ENCODE results near the gene ASF1B. TPM values are rescaled to one million over a fixed set of nuclear protein-coding genes. Genes with fewer than 3 reads are reported as not detected.
"Not testable (repeated sequence)": the region's sequence is repeated elsewhere in the genome, so short reads cannot be mapped to it uniquely, and the experiment has no call there.

Gene ASF1B
- total RNA-seq, 2 experiments from 2014 or later: 64.6 to 70.4 TPM

DNA sequence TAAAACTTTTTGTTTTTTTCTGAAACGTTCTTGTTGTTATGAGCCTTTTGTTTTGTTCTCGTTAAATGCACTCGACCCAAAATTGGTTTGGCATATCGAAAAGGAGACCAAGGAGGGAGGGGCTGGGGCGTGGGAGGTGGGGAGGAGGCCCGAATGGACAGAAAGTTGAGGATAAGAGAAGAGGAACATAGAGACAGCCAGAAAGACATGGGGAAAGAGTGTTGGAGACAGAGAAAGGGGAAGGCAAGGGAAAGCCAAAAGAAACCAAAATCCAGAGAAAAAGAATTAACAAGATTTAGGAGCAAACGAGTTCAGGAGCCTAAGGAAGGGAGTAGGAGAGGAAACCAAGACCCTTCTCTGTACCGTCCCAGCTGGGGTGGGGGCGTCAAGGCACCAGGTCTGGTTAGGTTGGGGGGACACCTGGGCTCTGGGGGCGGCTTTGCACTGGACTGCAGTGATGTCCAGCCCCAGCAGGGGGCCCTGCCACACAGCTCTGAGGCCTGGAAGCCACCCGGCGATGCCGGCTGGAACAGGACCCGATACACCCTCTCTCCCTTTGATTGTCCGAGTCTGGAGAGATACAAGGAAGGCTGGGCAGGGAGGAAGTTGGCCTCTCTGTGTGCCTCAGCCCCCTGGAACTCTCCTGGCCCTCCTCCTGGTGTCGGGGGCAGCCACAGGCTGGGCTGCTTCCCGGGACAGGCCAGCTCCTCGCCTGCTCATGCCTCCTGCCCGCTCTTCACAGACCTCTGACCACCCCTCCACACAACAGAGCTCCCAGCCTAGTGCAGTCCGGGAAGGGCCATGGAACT lies 11.6 kb upstream of the ASF1B start:
- CTCF ChIA-PET: interaction anchor here (0.6 to 1.6 kb wide), 7 partner anchors 8 to 200 kb away, joined by 3 to 6 read pairs (median 4); partner anchors contain the start of gene ASF1B

DNA sequence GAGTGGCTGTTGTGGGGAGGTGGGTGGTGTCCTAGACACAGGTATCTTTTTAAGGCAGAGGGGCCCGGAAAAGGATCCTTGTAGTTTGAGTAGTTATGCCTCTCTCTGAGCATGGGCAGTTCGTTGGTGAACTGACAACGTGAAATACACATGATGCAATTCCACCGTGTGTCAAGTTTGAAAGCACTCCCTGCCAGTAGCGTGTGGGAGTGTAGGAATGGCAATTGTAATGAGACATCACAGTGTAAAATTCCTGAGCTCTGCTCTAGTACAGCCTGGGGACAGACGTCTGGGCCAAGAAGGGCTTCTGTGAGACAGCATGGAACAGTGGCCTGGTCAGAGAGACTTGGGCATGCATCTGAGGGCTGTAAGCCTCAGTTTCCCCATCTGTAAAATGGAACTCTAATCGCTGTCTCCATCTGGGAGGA lies 10.4 kb upstream of the ASF1B start:
- H3K4me1 Mint-ChIP-seq: peaks cover 63% of the 10 kb centered on the region
- ChIA-PET POLR2A (no interaction called here), CTCF (interaction anchor here (1.0 to 1.9 kb wide), 3 partner anchors 10 to 15 kb away, joined by 3 to 17 read pairs (median 6); partner anchors contain the start of gene ASF1B)
- no peak for ATAC-seq
- intact Hi-C loops (cut with DNase I, micrococcal nuclease): no loop called here
- DNase-seq: peak; percentile 7
- H3K9me3 Mint-ChIP-seq (ENCODE audit: low read depth): no peaks in the 10 kb centered on the region
- peak overlapping the region; percentile 47 for H3K27ac Mint-ChIP-seq
- no peak overlapping the region for H3K4me3 Mint-ChIP-seq
- H3K27me3 Mint-ChIP-seq: no peaks in the 10 kb centered on the region
- no peaks in the 10 kb centered on the region for H3K36me3 Mint-ChIP-seq (ENCODE audit: low read depth)

More for the DNA sequence above, 11.6 kb upstream of the ASF1B start:
- Mint-ChIP-seq H3K9me3 (ENCODE audit: low read depth) (no peaks in the 10 kb centered on the region), H3K4me3 (peak overlapping the region; percentile 4), H3K36me3 (ENCODE audit: low read depth) (peaks cover 7% of the 10 kb centered on the region), H3K27ac (peak overlapping the region; percentile 92), H3K27me3 (no peaks in the 10 kb centered on the region), H3K4me1 (peaks cover 56% of the 10 kb centered on the region)
- DNase-seq: peak; percentile 74
- intact Hi-C loops (cut with DNase I, micrococcal nuclease): no loop called here
- ATAC-seq: peak; percentile 62
- POLR2A ChIA-PET: no interaction called here

GRCh38 chr19:14146169-14146568 lies 9.8 kb upstream of the ASF1B start:
- POLR2A ChIA-PET: interaction anchor here (0.7 kb wide), 1 partner anchor 10 kb away, joined by 3 read pairs; the partner anchor contains the start of gene ASF1B
- intact Hi-C loops (cut with DNase I, micrococcal nuclease); DNase-seq; H3K36me3 Mint-ChIP-seq (ENCODE audit: low read depth); H3K4me3 Mint-ChIP-seq; ATAC-seq; H3K9me3 Mint-ChIP-seq (ENCODE audit: low read depth); H3K27me3 Mint-ChIP-seq: not testable (repeated sequence)
- CTCF ChIA-PET: interaction anchor here (0.7 to 1.9 kb wide), 4 partner anchors 9 to 209 kb away, joined by 3 to 17 read pairs (median 4); partner anchors contain the start of gene ASF1B
- peaks cover 66% of the 10 kb centered on the region for H3K4me1 Mint-ChIP-seq
- H3K27ac Mint-ChIP-seq: peak overlapping the region; percentile 17

DNA sequence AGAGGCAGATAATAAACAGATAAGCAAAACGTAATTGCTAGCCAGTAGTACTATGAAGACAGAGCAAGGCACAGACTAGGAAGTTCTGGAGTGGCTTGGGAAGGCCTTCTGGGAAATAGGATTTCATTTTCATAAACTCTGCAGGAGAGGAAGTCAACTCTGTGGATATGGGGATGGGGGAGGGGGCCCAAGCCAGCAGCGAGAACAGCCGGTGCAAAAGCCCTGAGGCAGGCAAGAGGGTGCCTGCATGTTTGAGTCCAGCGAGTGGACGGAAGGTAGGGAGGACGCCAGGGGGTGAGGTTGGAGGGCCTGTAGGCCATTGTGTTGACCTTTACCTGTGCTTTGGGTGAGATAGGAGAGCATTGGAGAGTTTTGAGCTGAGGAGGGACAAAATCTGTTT lies 9.0 kb upstream of the ASF1B start:
- no peak for DNase-seq
- CTCF ChIA-PET: interaction anchor here (0.7 to 1.9 kb wide), 4 partner anchors 9 to 282 kb away, joined by 3 to 17 read pairs (median 4); partner anchors contain the start of gene ASF1B
- Mint-ChIP-seq H3K36me3 (ENCODE audit: low read depth) (peaks cover 3% of the 10 kb centered on the region), H3K27ac (no peak overlapping the region), H3K27me3 (no peaks in the 10 kb centered on the region), H3K4me1 (peaks cover 69% of the 10 kb centered on the region), H3K9me3 (ENCODE audit: low read depth) (no peaks in the 10 kb centered on the region), H3K4me3 (no peak overlapping the region)
- no peak for ATAC-seq
- POLR2A ChIA-PET: no interaction called here
- intact Hi-C loops (cut with DNase I, micrococcal nuclease): no loop called here

GRCh38 chr19:14142262-14143190 lies 6.1 kb upstream of the ASF1B start:
- ATAC-seq: no peak
- H3K27ac Mint-ChIP-seq: no peak overlapping the region
- ChIA-PET CTCF (interaction anchor here (1.1 kb wide), 1 partner anchor 93 kb away, joined by 3 read pairs; no protein-coding TSS in a partner anchor), POLR2A (no interaction called here)
- no peaks in the 10 kb centered on the region for H3K27me3 Mint-ChIP-seq
- intact Hi-C loops (cut with DNase I, micrococcal nuclease): no loop called here
- H3K36me3 Mint-ChIP-seq (ENCODE audit: low read depth): peaks cover 8% of the 10 kb centered on the region
- H3K4me3 Mint-ChIP-seq: no peak overlapping the region
- H3K4me1 Mint-ChIP-seq: peaks cover 57% of the 10 kb centered on the region
- H3K9me3 Mint-ChIP-seq (ENCODE audit: low read depth): no peaks in the 10 kb centered on the region
- DNase-seq: no peak

GRCh38 chr19:14141041-14141440 lies 4.7 kb upstream of the ASF1B start:
- Mint-ChIP-seq H3K4me1 (peaks cover 48% of the 10 kb centered on the region), H3K36me3 (ENCODE audit: low read depth) (peaks cover 11% of the 10 kb centered on the region), H3K4me3 (no peak overlapping the region), H3K27ac (no peak overlapping the region), H3K9me3 (ENCODE audit: low read depth) (no peaks in the 10 kb centered on the region), H3K27me3 (no peaks in the 10 kb centered on the region)
- DNase-seq: peak; percentile 38
- intact Hi-C loops (cut with DNase I, micrococcal nuclease): no loop called here
- ChIA-PET POLR2A (interaction anchor here (0.6 kb wide), 1 partner anchor 223 kb away, joined by 3 read pairs; no protein-coding TSS in a partner anchor), CTCF (interaction anchor here (0.7 to 0.8 kb wide), 2 partner anchors 11 to 216 kb away, joined by 3 to 4 read pairs; no protein-coding TSS in a partner anchor)
- no peak for ATAC-seq

- no peak for ATAC-seq
- intact Hi-C loops (cut with DNase I, micrococcal nuclease): loop anchor here in 1 of 2 experiments (5.0 kb wide), 4 partner anchors 48 to 332 kb away; partner anchors contain the start of genes ADGRL1 and SAMD1
- H3K9me3 Mint-ChIP-seq (ENCODE audit: low read depth): no peaks in the 10 kb centered on the region
- no peaks in the 10 kb centered on the region for H3K27me3 Mint-ChIP-seq
- DNase-seq: no peak
- CTCF ChIA-PET: interaction anchor here (1.0 to 4.8 kb wide), 3 partner anchors 8 to 209 kb away, joined by 3 to 21 read pairs (median 6); no protein-coding TSS in a partner anchor
- H3K4me3 Mint-ChIP-seq: no peak overlapping the region
- POLR2A ChIA-PET: no interaction called here
- no peak overlapping the region for H3K27ac Mint-ChIP-seq
- peaks cover 15% of the 10 kb centered on the region for H3K36me3 Mint-ChIP-seq (ENCODE audit: low read depth)
- peaks cover 46% of the 10 kb centered on the region for H3K4me1 Mint-ChIP-seq
These were observed 3.6 kb upstream of the ASF1B start for GRCh38 chr19:14139944-14140343.

DNA sequence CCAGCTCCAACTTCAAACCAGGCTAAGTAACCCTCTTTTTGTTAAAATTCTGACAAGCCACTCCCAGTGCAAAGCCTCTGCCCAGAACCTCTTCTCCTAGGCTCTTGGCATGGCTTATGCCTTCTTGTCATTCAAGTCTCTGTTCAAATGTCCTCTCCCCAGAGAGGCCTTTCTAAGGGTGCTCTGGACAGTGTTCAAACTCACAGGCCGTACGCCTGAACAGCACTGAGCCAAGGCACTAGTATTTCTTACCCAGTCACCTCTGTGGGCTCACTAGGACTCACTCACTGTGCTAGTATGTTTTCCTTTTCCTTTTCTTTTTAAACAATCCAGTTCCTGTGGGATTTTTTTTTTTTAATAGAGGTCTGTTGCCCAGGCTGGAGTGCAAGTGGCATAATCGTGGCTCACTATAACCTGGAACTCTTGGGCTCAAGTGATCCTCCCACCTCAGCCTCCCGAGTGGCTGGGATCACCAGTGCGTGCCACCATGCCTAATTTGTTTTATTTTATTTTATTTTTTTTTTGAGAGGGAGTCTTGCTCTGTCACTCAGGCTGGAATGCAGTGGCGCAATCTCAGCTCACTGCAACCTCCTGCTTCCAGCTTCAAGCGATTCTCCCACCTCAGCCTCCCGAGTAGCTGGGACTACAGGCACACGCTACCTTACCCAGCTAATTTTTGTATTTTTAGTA lies 2.3 kb upstream of the ASF1B start:
- Mint-ChIP-seq H3K27me3 (no peaks in the 10 kb centered on the region), H3K4me1 (peaks cover 51% of the 10 kb centered on the region), H3K9me3 (ENCODE audit: low read depth) (no peaks in the 10 kb centered on the region), H3K36me3 (ENCODE audit: low read depth) (peaks cover 22% of the 10 kb centered on the region), H3K4me3 (peak overlapping the region; percentile 57), H3K27ac (peak overlapping the region; percentile 10)
- intact Hi-C loops (cut with DNase I, micrococcal nuclease): loop anchor here in 1 of 2 experiments (5.0 kb wide), 4 partner anchors 46 to 334 kb away; partner anchors contain the start of genes ADGRL1 and SAMD1
- ChIA-PET CTCF (interaction anchor here (0.7 to 4.8 kb wide), 3 partner anchors 9 to 210 kb away, joined by 3 to 21 read pairs (median 6); no protein-coding TSS in a partner anchor), POLR2A (no interaction called here)
- DNase-seq: no peak
- ATAC-seq: no peak

DNA sequence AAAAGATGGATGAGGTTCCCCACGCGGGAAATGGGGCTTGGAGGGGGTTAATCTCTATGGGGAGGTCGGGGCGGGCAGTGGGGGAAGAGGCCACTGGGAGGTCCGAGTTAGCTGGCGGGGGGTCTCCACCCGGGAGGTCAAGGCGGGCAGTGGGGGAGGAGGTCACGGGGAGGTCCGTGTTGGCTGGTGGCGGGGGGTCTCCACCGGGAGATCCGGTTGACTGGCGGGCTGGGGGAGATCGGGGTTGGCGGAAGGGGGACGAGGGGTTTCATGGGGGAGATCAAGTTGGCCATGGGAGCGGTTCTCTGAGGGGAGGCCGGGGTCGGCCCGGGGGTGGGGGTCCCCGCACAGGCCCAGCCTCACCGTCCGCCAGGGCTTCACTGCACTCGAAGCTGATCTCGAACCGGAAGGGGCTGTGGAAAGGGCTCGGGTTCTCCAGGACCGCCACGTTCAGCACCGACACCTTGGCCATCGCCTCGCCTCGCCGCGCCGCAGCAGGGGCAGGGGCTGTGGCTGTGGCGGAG lies 342 bp downstream of the ASF1B start:
- ChIA-PET CTCF (interaction anchor here (0.6 to 4.8 kb wide), 51 partner anchors 9 to 370 kb away, joined by 3 to 21 read pairs (median 4); partner anchors contain the start of genes IL27RA, MISP3 and PRKACA), POLR2A (interaction anchor here (0.6 to 1.5 kb wide), 18 partner anchors 10 to 382 kb away, joined by 3 to 13 read pairs (median 3); partner anchors contain the start of genes DNAJB1 and PRKACA)
- intact Hi-C loops (cut with DNase I, micrococcal nuclease): loop anchor here (1.0 to 5.0 kb wide), 21 partner anchors 19 to 983 kb away; partner anchors contain the start of genes PRKACA (in 2 of the 2), ADGRL1 (in 1 of the 2), DDX39A (in 1 of the 2) and DNAJB1 (in 1 of the 2)
- H3K9me3 Mint-ChIP-seq (ENCODE audit: low read depth): no peaks in the 10 kb centered on the region
- peaks cover 40% of the 10 kb centered on the region for H3K4me1 Mint-ChIP-seq
- H3K27ac Mint-ChIP-seq: peak overlapping the region; percentile 70
- ATAC-seq (no peak), DNase-seq (no peak)
- no peaks in the 10 kb centered on the region for H3K27me3 Mint-ChIP-seq
- H3K4me3 Mint-ChIP-seq: peak overlapping the region; percentile 88
- H3K36me3 Mint-ChIP-seq (ENCODE audit: low read depth): peaks cover 27% of the 10 kb centered on the region

DNA sequence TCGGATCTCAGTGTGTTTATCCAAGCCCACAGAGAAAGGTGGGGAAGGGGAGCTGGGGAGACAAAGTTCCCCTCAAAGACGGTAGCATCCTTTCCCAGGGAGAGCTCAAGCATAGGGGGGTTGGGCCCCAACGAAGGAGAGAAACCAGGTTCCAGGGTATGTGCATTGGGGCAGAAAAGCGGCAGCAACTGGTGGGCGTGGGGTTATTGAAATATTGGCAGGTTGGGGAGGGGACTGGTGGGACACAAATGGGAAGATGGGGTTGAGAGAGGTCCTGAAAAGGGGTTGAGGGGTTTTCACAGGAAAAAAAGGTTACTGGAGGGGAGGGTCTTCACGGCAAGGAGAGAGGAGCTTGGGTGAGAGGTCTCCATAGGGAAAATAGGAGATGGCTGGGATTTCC lies 1.0 kb downstream of the ASF1B start:
- intact Hi-C loops (cut with DNase I, micrococcal nuclease): loop anchor here in 1 of 2 experiments (5.0 kb wide), 4 partner anchors 43 to 337 kb away; partner anchors contain the start of genes ADGRL1 and SAMD1
- H3K27me3 Mint-ChIP-seq: no peaks in the 10 kb centered on the region
- CTCF ChIA-PET: interaction anchor here (0.7 to 4.8 kb wide), 6 partner anchors 15 to 271 kb away, joined by 3 to 21 read pairs (median 4); no protein-coding TSS in a partner anchor

More for the DNA sequence above, 1.0 kb downstream of the ASF1B start:
- POLR2A ChIA-PET: no interaction called here
- no peaks in the 10 kb centered on the region for H3K9me3 Mint-ChIP-seq (ENCODE audit: low read depth)
- ATAC-seq (no peak), DNase-seq (no peak)
- H3K36me3 Mint-ChIP-seq (ENCODE audit: low read depth): peaks cover 25% of the 10 kb centered on the region
- H3K4me1 Mint-ChIP-seq: peaks cover 36% of the 10 kb centered on the region
- H3K27ac Mint-ChIP-seq: peak overlapping the region; percentile 70
- peak overlapping the region; percentile 88 for H3K4me3 Mint-ChIP-seq

Data from activated CD4-positive, alpha-beta T cell treated with anti-CD3 and anti-CD28 coated beads for 36 hours (primary cell).